Fibroblast of lung (primary cell): Measurements from ENCODE around the gene ATP10A.

Source experiments
- EZH2 ChIP-seq: IDR thresholded peaks from 2 replicates; pipeline ENCODE4 v1.5.1; 2012; ENCODE audit warnings: low read length, control low read depth, mild to moderate bottlenecking; ENCODE audit errors: missing control alignments
- TF ChIP-seq, protein P1 (sequence below), 2 donors: IDR thresholded peaks in 1 of 2; conservative IDR thresholded peaks in 1 of 2; 1 replicate in 1 of 2; 2 replicates in 1 of 2; pipeline ENCODE4 v1.5.1; 2011 to 2012; ENCODE audit warnings: low read length in 2 of 2, control low read depth in 1 of 2, inconsistent platforms in 1 of 2, low read depth in 1 of 2, mild to moderate bottlenecking in 1 of 2

DNA sequence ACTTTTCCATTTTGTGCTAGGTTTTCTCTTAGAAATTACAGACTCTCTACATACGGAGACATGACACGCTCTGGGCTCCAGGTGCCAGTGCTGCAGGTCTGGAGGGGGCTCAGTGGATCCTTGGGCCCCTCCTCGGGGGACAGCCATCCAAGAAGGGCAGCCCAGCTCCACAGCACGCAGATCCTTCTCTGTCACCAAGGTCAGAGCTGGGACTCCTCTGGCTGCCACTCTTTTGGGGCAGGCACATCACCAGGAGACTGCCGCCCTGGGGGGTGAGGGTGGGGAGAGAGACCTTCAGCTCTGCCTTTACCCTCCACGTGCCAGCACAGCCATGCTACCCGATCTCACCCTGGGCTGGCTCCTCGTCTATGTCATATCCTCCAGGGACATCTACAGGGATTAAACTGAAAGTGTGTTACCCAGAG, 65.6 kb downstream of the ATP10A start:
- TF ChIP-seq, protein P1, sequence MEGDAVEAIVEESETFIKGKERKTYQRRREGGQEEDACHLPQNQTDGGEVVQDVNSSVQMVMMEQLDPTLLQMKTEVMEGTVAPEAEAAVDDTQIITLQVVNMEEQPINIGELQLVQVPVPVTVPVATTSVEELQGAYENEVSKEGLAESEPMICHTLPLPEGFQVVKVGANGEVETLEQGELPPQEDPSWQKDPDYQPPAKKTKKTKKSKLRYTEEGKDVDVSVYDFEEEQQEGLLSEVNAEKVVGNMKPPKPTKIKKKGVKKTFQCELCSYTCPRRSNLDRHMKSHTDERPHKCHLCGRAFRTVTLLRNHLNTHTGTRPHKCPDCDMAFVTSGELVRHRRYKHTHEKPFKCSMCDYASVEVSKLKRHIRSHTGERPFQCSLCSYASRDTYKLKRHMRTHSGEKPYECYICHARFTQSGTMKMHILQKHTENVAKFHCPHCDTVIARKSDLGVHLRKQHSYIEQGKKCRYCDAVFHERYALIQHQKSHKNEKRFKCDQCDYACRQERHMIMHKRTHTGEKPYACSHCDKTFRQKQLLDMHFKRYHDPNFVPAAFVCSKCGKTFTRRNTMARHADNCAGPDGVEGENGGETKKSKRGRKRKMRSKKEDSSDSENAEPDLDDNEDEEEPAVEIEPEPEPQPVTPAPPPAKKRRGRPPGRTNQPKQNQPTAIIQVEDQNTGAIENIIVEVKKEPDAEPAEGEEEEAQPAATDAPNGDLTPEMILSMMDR (conservative IDR thresholded peaks at IDR 0.05 in 1 of 2, IDR thresholded peaks at IDR 0.05 in 1 of 2; ENCODE audit: low read depth in 1 of 2, low read length in 2 of 2): no peak
- no peak for TF ChIP-seq EZH2
